Effector memory CD4-positive, alpha-beta T cell (primary cell): ENCODE results near the gene RAD51B.

Experiments
- DNase-seq, 3 donors: peaks; one replicate each; pipeline ENCODE4 v3.0.0-alpha.2; 2020
- H3K27ac ChIP-seq: 2 replicates; pipeline ENCODE4 v1.7.0; 2013; ENCODE audit warnings: mild to moderate bottlenecking, low read length, moderate library complexity; ENCODE audit not compliant: insufficient read depth, poor library complexity, severe bottlenecking
- H3K27me3 ChIP-seq: replicated peaks from 2 replicates; pipeline ENCODE4 v1.7.0; 2013; ENCODE audit warnings: mild to moderate bottlenecking, low read length; ENCODE audit not compliant: insufficient read depth, control insufficient read depth, poor library complexity, severe bottlenecking
- H3K36me3 ChIP-seq: 2 replicates; pipeline ENCODE4 v1.7.0; 2013; ENCODE audit warnings: mild to moderate bottlenecking, low read length, moderate library complexity; ENCODE audit not compliant: control insufficient read depth, insufficient read depth
- H3K4me1 ChIP-seq: 2 replicates; pipeline ENCODE4 v1.7.0; 2013; ENCODE audit warnings: low read length, mild to moderate bottlenecking; ENCODE audit not compliant: control insufficient read depth, insufficient read depth, poor library complexity, severe bottlenecking
- H3K4me3 ChIP-seq: 2 replicates; pipeline ENCODE4 v1.7.0; 2013; ENCODE audit warnings: low read length, low read depth, mild to moderate bottlenecking; ENCODE audit not compliant: insufficient read depth, poor library complexity, severe bottlenecking
- H3K9me3 ChIP-seq: 2 replicates; pipeline ENCODE4 v1.7.0; 2013; ENCODE audit warnings: mild to moderate bottlenecking, low read length, moderate library complexity; ENCODE audit not compliant: control insufficient read depth

Gene RAD51B

GRCh38 chr14:68772761-68773381 is 953.3 kb downstream of the RAD51B start:
- Histone ChIP-seq H3K9me3 (no peaks in the 10 kb centered on the region), H3K36me3 (no peaks in the 10 kb centered on the region), H3K27me3 (no peaks in the 10 kb centered on the region), H3K27ac (peak overlapping the region; percentile 39), H3K4me3 (no peak overlapping the region), H3K4me1 (peaks cover 47% of the 10 kb centered on the region)
- DNase-seq, result no peak

GRCh38 chr14:68774771-68775613 is 955.4 kb downstream of the RAD51B start:
- no peaks in the 10 kb centered on the region for H3K36me3 ChIP-seq
- DNase-seq, result no peak
- H3K4me3 ChIP-seq, result no peak overlapping the region
- no peak overlapping the region for H3K27ac ChIP-seq
- no peaks in the 10 kb centered on the region for H3K9me3 ChIP-seq
- peaks cover 61% of the 10 kb centered on the region for H3K4me1 ChIP-seq
- no peaks in the 10 kb centered on the region for H3K27me3 ChIP-seq

- DNase-seq, result no peak
- peaks cover 60% of the 10 kb centered on the region for H3K4me1 ChIP-seq
- no peaks in the 10 kb centered on the region for H3K36me3 ChIP-seq
- H3K27ac ChIP-seq, result no peak overlapping the region
- no peaks in the 10 kb centered on the region for H3K9me3 ChIP-seq
- H3K27me3 ChIP-seq, result no peaks in the 10 kb centered on the region
- H3K4me3 ChIP-seq, result no peak overlapping the region
Observed at GRCh38 chr14:68775614-68776126, 956.1 kb downstream of the RAD51B start.

GRCh38 chr14:68777644-68778043 is 958.1 kb downstream of the RAD51B start:
- Histone ChIP-seq H3K36me3 (no peaks in the 10 kb centered on the region), H3K4me1 (peaks cover 60% of the 10 kb centered on the region), H3K27me3 (no peaks in the 10 kb centered on the region), H3K4me3 (no peak overlapping the region), H3K9me3 (no peaks in the 10 kb centered on the region), H3K27ac (no peak overlapping the region)
- DNase-seq, result no peak
